Right hindlimb (tissue), 1 donor: ENCODE results near the gene ZFP36L1.
A peak's percentile ranks its signal among the peaks of the same experiment; 100 is the strongest.

ENCODE experiments used
- DNase-seq: peaks from one replicate; pipeline ENCODE4 v3.0.0-alpha.2; 2018

Gene ZFP36L1

DNA sequence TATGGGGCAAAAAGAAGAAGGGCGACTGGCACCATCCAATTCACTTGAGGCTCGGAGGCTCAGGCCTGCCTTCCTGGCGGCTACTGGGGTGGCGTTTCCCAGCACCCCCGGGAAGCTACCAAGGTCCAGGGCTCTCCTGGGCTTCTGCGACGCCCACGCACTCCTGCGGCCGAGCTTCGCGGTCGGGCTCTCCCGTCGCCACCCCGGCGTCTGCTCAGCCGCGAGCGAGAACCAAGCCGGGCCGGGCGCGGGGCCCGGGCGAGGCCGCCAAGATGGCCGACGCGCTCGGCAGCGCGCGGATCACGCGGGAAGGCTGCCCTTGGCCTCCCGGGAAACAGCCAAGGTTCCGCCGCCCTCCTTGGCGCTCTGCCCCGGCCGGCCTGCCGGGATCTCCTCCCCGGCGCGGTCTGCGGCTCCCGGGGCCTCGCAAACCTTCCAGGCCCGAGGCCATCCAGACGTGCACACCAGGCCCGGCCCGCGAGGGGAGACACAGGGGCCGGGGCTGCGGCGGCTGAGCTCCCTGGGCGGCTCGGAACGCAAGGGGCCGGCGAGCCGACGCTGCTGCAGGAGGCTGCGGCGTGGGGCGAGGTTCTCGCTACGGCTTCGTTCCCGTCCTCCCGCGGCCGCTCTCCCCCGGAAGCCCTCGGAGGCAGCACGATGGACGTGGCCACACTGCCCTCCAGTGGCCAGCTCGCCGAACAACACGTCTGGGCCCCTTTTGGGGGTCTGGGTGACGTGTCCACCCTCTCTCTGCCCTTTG, 23.5 kb upstream of the ZFP36L1 start:
- DNase-seq, result peak; percentile 96

DNA sequence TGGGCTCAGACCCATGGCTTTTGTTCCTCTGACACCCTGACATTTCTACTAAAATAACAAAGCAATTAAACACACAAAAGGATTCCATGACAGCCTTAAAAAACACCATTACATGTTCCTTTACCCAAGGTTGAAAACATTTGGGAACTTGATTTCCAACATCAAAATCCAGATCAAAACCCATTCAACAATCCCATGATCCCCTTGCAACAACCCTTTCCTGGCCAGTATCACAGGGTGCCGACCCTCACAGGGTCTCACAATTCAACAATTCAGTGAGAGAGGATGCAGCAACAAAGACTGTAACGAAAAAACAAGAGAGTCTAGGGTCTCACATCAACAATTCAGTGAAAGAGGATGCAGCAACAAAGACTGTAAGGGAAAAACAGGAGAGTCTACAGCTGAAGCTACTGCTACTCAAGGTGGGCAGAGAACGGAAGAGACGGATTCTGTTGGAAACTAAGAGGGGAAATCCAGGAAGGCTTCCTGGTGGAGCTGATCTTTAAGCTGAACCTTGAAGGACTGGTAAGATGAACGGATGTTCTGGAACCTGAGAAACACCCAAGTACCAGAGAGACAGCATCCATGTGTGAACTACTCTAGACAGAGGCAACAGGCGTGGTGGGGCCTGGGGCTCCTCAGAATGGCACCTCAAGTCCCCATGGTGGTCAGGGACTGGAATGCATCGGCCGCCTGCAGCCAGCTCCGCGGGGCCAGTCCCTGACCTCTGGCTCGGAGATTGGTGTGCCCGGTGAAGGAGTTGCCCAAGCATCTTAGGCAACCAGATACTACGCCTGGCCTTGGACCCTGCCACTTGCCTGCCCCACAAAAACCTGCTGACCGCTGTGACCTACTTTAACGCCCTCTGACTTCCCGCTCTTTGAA, 22.7 kb upstream of the ZFP36L1 start:
- DNase-seq, result no peak

DNA sequence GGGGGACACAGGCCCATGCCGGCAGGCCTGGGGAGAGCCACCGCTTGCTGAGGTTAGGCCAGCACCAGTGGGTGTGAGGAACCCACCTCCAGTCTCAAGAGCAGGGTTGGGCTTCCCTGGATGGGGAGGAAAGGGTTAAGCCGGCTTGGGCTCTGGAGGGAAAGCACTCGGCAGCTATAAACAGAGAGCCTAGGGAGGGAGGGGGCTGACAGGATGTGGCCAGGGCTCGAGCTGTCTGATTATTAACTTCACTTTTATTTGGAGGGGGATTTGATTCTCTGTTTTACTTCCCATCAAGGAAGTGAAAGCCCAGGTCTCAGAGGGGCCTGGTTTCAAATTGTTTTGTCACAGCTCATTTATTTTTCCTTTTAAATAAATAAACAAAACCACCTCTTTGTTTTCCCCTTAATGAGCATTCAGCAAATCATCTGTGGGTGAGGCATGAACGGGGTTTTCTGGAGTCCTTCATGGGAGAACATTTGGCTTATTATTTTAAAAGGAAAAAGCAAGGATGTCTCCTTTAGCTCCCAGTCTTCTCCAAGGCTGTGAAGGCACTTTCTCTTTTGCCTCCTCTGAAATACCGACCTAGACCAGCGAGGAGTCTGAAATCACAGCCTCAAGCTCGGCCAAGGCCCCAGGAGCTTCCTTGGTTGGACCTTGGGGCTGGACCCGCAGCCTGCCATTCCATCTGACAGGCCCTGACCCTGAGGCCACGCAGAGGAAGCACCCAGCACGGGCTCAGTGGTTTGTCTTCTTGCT, 21.9 kb upstream of the ZFP36L1 start:
- peak; percentile 81 for DNase-seq

DNA sequence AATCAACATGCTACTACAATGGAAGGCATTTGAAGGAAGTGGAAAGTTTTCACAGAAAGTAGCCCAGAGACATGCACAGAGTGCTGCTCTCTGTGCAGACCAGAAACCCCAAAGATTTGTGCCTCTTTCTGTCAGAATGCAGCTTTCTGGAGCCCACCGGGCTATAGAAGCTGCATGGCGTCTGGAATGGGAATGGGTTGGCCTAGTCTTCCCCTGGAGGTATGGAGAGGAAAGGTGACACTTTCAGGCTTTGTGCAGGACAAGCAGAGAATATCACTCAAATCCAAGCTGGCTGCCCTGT, 21.3 kb upstream of the ZFP36L1 start:
- DNase-seq, result no peak

DNA sequence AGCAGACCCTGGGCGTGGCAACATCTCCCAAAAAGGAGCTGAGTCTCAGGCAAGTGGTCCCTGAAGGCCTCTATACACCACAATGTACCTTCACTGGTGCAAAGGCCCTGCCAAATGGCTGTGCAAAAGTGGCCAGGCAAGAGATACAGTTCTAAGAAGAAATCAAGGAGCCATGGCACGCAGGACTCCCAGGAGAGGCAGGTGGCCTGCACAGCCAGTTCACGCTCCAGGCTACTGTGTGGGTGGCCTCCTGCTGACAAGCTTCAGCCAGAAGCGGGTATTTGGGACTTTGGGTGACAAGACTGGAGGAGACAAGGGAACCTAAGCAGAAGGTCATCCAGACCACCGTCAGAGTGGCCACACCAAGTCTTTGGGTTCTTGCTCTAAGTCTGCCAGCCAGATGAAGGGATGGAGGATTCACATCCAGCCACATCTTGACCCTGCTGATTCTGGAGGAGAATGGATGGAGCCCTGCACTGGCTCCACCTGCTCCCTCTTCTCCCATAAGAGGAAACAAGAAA, 20.5 kb upstream of the ZFP36L1 start:
- no peak for DNase-seq

DNA sequence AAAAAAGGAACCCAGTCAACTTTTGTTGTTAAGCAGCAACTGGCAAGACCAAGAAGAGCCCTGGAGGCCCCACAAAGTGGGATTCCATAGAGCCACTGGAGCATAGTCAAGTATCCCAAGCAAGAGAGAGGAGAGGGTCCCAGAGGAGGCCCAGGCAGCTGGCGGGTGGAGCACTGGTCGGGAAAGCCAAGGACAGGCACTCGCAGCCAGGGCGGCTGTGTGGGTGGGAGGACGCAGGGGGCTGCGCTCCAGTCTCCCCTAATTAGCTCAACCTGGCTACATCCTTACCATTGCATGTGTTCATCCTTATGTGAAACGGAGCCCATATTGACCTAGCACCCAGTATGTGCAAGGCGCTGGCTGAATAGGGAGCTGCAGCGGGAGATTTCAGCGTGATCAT, 18.3 kb upstream of the ZFP36L1 start:
- no peak for DNase-seq

DNA sequence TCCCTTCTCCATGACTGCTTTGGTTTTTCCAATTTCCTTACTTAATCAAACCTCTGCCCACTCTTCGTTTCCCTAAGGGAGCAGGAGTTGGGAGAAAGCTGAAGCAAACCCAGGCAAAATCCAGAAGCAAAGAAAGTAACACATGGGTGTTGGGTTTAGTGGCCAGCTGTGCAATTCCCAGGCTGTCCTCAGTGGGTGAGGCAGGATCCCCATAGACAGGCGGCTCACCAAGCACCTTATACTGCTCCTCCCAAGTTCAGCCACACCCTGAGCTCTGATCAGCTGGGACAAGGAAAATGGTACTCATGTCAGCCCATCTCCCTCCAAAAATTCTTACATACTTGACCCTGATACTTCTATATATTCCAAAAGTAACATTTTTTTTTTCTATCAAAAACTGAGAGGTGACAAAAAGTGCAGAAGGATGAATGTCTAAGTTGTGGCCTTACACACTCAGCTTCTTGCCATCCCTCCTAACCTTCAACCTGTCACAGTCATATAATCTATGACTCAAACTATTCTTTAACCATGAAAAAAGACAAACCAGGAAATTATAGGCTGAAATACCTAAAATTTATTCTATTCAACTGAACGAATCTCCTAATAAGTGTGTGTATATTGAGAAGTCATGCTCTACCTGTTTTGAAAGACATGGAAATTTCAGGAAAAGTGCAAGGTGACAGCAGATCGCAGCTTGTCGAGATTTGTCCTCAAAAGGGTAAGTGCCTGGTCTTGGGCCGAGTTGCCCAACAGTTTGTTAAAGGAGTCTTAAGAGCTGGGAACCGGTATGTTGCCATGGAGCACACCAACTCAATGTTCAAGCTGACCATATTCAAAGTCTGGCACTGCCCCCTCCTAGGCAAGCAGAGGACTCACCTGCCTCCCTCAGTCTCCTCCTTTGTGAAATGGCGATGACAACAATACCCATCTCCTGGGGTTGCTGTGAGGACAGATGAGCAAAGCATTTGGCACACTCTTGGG, 17.6 kb upstream of the ZFP36L1 start:
- no peak for DNase-seq

DNA sequence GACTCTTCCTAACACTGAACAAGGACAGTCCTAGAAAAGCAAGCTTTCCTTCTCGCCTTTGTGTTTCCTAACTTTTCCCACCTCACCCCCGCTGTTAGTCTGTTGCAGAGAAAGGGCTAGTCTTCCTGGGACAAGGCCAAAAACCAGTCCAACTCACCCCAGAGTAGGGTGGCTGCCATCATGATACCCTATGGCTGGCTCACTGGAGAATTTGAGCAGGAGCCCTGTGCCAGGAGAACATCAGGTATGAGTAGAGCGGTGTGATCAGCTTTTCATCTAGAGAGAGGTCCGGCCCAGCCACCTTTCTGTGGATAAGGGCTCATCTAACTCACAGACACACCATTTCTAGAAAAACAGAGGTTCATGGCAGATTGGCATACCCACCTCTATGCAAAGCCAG, 16.7 kb upstream of the ZFP36L1 start:
- DNase-seq, result peak; percentile 12

DNA sequence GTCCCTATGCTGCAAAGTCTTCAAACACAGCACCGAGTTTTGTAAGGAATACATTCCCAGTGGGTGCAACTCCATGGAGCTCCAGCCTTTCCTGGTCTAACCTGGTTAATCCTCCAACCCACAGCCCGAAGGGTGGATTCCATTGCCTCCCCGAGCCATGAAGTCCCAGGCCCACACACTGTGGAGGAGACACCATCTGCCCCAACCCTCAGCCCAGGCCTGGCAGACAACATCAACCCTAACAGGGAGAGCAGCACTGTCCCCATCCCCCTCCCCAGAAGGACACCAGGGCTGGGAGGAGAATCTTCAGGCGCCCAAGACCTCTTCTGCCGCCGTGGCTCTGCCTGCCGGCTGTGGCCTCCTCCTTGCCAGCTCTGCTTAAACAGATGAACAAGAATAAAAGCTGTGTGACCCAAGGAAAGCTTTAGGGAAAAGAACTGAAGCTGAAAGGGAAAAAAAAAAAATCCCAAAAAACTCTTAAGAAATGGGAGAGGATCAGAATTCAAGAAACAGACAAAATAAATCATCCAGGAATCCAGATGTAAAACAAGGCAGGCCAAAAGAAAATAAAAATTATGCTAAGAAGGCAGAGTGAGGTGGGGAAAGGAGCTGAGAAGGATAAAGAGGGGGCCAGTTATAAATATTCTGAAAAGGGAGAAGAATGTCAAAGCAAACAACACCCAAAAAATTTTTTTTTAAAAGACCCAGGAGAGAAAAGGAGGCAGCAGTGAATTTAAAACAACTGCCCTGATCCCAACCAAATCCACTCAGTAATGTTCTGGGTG, 16.0 kb upstream of the ZFP36L1 start:
- DNase-seq, result peak; percentile 24

DNA sequence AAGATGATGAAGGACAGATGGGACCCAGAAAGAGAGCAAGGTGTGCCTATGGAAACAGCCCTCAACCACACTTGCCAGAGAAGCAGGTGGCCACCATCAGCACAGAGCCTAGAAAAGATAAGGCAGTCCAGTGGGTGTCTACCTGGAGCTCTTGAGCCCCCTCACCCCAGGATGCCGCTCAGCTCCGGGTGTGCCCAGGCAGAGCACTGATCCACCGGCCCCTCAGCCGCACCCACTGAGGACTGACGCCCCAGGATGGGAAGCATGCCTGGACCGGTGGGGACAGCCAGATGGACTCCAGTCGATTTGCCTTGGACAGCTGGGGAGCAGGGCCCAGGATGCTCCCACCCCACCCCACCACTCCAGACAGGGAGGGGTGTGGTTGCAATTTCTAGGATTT, 15.1 kb upstream of the ZFP36L1 start:
- DNase-seq, result peak; percentile 21

DNA sequence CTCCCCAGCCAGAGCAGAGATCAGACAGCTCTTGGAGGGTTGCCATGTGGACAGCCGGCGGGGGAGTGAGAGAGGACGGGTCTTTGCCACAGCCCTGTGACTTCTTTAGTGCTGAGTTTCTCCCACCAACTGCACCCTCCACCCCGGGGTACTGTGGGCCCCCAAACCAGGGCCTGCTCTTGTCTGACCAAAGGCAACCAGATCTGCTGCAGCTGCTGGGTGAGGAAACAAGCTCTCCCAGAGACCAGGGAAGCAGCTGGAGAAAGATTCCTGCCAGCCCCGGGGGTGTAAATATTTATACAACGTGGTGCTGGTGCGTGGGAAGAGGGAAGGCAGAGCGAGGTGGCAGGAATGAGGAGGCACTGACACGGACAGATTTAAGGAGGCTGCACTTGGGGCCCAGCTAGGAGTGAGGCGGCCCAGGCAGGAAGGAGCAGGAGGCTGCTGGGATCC, 14.3 kb upstream of the ZFP36L1 start:
- DNase-seq, result peak; percentile 87

DNA sequence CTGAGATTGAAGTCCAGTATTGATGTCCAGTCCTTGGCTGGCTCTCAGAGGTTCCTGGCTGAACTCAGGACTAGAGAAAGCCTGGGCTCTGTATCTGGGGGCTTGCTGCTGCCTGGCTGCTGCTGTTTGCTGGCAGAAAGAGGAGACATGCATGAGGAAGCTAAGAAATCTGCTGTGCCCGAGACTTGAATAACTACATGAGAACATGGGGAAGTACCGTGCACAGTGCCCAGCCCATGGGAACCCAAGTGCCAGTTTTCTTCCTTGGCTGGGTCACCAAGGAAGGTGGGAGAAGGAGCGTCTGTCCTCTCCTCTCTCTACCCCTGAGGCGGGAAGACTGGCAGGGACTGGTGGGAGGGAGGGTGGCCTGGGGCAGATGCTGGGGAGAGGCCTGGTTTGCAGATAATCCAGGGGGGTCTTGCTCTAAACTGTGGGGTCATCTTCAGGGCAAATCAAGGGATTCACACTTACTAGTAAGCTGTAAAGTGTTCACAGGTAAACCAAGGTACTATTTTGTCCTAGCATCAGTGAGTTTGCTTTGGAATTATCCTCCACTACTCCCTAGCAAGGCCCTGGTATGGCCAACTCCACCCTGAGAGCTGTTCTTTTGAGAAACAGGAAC, 13.8 kb upstream of the ZFP36L1 start:
- peak; percentile 28 for DNase-seq

DNA sequence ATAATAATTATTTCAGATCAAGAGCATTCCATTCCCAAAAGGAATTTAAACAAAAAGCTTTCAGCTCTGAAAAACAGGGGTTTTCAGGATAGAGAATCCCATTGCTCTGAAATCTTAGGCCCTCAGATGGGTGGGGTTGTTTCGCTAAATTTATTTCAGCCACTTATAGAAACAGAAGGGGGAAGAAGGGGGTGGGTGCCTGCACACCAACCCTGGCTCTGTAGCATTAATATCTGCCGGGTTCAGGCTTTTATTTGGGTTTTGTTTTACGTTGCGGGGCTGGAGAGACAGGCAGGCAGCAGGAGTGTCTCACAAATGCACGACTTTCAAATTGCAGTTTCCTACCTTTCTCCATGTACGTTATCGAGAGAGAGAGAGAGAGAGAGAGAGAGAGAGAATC, 12.5 kb upstream of the ZFP36L1 start:
- peak; percentile 5 for DNase-seq

DNA sequence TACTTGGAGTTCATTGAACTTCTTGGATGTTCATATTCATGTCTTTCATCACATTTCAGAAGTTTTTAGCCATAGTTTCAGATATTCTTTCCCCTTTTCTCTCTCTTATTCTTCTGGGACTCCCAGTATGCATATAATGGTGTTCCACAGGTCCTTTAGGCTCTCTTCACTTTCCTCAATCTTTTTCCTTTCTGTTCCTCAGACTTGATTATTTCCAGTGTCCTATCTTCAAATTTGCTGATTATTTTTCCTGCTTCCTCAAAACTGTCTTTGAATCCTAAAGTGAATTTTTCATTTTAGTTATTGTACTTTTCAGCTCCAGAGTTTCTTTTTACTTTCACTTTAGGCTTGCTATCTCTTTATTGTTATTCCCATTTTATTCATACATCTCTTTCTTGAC, 8.8 kb upstream of the ZFP36L1 start:
- no peak for DNase-seq

DNA sequence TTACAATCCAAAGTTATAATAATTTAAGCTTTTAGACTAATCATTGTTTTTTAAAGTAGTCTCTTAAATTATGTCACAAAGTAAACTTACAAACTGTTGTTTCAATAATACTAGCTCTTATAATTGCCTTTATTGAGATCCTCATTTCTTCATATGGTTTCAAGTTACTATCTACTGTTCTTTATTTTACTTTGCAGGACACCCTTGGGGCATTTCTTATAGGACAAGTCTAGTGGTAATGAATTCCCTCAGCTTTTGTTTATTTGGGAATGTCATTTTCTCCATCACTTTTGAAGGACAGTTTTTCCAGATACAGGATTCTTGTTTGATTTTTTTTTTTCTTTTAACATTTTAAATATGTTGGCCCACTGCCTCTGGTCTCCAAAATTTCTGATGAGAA, 8.1 kb upstream of the ZFP36L1 start:
- no peak for DNase-seq

DNA sequence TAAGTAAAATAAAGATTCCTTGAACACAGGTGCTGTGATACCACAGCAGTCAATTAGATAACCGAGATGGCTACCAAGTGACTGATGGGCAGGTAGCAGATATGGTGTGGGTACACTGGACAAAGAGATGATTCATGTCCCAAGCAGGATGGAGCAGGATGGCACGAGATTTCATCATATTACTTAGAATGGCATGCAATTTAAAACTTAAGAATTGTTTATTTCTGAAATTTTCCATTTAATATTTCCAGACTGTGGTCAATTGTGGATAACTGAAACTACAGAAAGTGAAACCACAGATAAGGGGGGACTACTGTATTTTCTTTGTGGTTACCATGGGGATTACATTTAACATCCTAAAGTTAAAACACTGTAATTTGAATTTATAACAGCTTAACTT, 7.5 kb upstream of the ZFP36L1 start:
- no peak for DNase-seq

DNA sequence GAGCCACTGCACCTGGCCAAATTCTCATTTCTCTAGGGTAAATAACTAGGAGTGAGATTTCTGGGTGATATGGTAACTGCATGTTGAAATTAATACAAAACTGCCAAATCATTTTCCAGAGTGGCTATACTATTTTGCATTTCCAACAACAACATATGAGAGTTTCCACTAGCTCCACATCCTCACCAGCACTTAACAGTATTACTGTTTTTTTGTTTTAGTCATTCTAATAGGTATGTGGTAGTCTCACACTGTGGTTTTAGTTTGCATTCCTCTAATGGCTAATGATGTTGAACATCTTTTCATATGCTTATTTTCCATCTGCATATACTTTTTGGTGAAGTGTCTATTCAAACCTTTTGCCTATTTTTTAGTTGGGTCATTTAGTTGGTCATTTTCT, 5.8 kb upstream of the ZFP36L1 start:
- no peak for DNase-seq

DNA sequence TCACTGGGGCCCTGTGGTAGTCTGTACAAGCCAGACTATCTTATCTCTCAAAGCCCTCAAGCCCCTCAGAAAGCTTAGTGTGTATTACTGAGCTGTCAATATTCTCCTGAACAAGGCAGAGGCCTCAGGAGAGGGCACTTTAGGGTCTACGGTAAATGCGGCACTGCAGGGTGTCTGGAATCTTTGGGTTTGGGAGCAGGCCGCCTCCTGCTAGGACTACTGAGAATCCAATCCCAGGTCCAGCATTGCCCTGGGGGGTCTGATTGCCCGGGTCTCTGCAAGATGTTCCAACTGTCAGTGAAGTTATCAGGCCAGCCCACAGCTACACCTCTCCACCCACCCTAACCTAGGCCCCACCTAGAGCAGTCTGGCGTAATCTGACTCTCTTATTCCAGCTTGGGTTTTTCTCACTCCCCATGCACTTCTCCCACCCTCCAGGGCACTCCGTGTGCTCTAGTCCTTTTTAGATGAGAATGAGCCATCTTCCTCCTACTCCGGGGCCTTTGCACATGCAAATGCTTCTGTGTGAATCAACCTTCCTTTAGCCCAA, 4.3 kb upstream of the ZFP36L1 start:
- no peak for DNase-seq

DNA sequence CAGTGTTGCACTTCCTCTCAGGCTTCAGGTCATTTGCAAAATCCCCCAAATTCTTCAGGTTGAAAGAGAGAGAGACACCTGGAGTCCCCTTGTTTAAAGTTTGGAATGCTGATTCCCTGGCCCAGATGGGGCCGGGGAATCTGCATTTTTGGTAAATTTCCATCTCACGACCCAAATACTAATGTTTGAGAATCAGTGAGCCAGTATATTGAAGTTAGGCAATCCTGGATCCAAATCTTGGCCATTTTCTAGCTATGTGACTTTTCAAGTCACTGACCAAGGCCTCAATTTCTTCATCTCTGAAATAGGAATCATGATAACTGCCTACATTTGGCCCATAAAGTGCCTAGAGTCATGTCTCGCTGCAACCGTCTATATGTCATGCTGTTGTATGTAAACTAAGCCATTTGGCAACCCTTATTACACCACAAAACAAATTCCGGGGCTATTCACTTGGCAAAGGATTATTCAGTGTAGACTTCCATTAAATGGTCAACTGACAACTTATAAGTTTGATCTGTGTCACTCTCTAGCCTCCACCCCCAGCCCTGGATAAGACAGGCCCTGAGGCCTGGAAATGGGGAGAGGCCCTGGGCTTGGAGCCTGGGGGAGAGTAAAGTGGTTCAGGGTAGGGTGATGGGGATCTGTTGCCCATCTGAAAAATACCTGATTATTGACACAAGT, 3.7 kb upstream of the ZFP36L1 start:
- DNase-seq, result no peak
